GM18498 (cell line): ENCODE measurements around the gene ACKR2.
A peak's percentile ranks its signal among the peaks of the same experiment; 100 is the strongest.

Experiments
- ATAC-seq: cut with Tn5 transposase; IDR thresholded peaks from one replicate; pipeline ENCODE4 v1.9.1; 2021; ENCODE audit warnings: mild to moderate bottlenecking, moderate library complexity; ENCODE audit not compliant: unreplicated experiment

ACKR2 gene

DNA sequence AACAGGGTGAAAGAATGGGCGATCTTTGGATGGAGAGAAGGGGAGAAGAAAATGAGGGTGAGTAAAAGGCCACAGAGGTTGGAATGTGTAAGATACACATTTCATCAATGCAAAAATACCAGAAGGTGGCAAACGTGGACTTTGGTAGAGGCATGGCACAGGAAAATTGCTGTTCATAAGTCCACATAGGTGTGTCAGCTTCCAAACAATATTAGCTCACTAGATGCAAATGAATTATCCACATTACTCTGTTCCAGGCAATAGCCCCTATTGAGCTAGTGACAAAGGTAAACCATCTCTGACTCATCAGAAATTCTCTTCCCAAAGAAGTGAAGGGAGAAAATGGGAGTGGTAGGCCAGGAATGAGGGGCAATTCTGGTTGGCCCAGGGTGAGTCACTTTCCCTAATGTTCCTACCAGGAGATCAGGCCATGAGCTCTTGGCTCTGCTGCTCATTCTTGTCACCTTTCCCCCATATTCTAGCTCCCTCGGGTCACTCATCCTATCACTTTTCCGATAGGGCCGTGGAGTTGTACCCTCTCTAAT is 19.9 kb downstream of the ACKR2 start:
- no peak for ATAC-seq

DNA sequence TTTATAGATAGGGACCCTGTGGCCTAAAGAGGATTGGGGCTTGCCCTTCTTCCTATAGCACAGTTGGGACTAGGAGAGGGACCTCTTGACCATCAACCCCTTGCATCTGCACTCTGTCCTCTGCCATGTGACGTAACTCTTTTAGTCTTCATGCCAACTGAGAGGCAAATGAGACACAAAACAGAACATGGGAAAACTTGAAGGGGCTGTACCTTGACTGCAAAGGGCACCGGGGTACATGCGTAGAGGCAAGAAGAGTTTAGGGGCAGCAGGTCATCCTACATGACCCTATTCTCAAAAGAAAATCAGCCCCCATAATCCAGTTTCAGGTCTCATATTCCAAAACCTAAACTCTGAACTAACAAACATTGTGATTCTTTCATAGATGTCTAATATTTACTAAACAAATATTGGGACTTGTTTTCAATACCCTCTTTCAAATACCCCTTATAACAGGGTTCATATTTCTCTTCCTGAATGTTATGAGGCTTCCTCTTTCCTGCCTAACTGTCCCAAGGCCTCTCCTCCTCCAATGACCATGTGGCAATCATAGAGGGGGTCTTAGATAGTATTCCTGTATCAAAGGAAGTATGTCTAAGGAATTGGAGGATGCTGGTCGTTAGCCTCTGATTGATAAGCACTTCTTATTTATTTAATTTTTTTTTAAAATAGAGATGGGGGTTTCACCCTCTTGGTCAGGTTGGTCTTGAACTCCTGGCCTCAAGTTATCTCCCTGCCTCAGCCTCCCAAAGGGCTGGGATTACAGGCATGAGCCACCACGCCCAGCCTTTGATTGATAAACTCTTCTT is 20.6 kb downstream of the ACKR2 start:
- ATAC-seq: no peak

DNA sequence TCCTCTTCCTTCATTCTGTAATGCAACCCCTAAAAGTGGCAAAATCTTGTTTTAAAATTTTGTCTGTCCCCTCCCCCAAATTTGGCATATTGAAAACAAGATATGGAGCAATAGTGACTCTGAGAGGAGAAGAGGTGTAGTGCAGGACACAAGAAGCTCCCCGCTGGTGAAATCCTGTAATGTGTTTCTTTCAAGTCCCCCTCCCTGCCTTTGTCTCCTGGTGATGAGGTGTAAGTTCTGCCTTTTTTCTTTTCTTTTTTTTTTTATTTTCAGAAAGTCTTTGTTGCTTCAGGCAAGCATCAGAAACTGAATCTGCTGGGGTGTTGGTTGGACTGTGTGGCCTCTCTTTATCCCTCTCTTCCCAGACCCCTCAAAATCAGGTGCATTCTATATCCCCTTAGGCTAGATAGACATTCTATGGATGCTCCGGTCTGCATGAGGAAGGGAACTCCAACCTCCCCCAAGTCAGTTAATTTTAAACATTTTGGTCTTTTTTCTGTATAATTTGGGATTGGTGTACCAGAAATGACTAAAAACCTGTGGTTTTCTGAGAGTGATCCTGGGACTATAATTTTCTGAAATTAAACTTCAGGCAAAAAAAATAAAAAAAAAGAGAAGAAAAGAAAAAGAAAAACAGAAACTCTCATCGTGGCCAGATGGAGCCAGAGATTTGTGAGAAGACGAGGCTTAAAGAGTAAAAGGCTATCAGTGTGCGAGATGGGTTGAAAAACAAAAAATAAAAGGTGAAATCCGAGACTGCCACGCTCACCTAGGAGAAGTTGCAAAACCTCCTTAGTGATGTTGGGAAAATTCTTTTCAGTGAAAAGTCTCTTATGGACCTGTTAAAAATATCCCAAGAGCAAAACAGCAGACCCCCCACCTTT is 21.4 kb downstream of the ACKR2 start:
- no peak for ATAC-seq

DNA sequence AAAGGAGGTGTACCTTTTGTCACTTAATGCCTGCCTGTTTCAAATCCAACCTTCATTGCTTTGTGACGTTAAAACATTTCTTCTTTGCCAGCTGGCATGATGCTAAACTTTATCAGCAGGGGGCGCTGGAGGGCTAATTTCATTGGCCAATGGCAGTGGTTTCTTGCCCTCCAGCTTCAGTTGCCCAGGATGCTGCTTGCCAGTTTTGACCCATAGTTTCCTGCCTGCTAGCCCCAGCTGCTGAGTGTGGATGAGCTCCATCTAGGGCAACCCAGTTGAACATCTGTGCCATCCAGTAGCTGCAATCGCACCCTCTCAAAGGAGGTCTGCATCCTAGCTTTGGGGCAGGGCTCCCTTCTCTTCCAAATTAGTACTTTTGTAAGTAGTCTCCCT is 22.1 kb downstream of the ACKR2 start:
- ATAC-seq: peak; percentile 79

DNA sequence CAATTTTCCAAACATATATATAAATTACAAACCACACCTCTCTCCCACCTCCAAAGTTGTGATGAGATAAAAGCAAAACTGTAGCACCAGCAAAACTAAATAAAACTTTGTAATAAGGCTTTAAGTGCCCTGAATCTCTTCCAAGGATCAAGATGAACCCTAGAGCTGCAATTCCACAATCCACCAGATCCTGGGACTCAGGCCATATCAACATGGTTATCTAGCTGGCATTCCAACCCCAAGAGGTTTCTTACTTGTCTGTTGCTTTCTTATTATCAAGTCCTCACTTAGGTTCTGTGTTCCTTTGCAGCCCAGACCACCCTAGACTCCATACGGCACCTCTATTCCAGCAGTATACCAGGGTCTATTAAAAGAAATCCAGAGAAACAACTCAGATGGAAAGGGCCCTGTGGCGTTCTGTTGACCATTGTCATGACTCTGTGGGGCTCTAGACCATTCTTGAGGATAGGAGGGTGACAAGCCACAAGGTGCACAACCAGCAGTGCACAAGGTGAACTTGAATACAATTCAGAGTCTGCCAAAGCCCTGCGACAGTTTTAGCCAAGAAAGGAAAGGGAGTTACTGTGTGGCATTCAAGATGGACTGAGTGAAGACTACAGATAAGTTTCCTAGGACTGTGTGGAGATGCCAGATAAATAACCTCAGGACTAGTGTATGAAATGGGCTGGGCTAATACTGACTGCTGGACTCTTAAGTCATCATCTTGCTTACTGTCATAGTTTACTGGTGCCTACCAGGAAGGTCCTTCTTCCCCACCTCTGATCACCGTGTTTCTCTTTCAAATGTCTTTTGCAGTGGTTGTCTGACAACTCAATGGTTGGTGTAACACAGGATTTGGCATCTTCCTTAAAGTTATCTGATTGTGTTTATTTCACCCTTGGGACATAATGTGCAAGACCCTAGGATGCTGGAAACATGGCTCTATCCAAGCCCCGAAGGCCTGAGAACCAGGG is 27.2 kb downstream of the ACKR2 start:
- no peak for ATAC-seq

DNA sequence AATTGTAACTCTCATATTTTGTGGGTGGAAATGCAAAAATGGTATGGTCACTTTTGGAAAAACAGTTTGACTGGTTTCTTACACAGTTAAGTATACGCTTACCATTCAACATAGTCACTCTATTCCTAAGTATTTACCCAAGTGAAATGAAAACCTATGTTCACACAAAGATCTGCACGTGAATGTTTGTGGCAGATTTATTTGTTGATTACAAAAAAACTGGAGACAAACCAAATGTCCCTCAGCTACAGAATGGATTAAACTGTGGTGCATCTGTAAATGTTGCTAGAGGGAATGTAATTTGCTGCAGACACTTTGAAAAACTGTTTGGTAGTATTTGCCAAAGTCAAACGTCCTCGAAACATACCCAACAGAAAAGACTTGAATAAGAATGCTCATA is 29.3 kb downstream of the ACKR2 start:
- ATAC-seq: no peak

DNA sequence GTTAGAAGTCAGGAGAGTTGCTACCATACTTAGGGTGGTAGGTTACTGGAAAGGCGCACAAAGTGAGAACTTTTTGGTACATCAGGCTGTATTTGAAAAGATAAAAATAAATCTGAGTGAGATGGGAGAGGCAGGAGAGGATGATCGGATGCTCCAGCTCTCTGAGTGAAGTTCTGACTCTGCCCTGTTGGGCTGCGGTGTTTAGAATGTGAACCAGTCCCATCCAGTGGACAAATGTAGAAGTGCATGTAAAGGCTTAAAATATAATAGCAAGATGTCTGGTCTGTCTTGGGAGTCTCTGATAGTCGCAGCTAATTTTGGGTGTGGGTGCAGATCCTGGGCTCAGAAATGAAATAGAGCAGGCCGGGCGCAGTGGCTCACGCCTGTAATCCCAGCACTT is 30.4 kb downstream of the ACKR2 start:
- peak; percentile 97 for ATAC-seq

DNA sequence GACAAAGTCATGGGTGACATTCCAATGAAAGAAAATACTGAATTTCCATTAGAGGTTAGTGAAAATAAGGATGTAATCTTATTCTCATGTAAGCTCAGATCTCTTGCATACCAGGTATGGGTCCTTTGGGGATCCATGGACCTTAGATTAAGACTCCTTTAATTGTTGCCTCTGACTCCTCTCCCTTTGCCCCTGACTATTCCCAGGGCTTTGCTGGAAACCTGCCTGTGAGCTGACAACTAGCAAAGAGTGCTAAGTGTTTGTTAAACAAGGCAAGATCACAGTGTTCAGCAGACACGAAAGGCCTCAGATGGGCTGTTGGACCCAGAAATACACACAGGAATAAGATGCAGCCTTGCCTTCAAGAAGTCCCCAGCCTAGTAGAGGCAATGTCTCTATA is 32.1 kb downstream of the ACKR2 start:
- ATAC-seq: no peak

DNA sequence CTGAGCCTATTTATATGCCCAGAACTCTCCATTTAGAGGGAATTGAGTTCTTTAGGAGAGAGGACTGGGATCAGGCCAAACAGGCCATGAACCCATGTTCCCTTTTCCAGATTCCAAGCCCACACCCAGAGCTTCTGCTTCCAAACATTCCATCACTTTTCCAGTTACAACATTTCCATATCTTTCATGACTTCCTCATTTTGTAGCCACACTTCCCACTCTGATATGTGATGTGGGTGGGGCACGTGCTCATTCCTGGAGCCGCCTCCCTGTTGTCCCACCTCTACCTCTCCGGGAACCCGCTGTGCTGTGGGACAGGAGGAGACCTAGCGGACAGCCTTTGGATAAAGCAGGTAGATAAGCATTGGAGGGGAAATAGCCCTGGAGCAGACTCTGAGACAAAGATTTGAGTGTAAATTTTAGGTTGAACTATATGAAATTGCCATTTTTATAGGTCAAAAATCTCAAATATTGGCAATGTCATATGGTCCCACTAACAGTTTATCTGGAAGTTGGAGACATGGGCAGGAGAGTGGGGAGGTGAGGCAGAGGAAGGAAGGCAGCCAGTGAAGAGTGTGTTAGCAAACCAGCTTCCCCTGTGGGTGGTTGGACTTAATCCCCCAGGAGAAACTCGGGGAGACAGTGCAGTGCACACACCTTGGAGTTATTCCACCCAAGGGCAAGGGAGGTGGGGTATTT is 34.6 kb downstream of the ACKR2 start:
- ATAC-seq: no peak

DNA sequence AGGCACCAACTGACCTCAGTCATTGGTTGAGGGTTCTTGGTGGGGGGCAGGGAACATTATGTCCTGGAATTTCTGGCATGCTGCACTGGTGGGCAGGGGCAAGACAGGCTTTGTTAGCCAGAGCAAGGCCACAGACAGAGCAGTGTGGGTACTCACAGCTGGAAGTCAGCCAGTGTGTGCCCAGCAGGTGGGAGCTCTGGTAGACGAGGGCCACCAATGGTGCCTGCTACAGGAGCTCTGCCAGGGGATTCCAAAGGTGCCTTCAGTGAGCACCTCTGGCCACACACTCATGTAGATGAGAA is 35.1 kb downstream of the ACKR2 start:
- ATAC-seq: no peak

DNA sequence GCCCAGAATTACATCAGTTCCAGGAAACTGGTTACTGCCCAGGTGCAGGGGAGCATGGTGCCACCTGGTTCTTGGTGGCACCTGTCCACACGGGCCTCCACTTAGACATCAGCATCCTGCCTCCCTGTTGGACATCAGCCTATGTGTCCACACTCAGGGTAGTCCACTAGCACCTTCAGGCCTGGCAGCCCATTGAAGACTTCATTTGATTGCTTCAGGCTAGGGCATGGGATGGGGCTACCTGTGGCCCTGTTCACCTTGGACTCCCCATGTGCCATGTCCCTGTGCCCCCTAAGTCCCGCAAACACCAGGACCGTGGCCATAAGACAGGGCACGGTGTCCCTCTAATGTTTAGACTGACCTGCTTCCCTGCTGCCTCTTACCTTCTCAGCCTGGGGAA is 35.6 kb downstream of the ACKR2 start:
- ATAC-seq: no peak

DNA sequence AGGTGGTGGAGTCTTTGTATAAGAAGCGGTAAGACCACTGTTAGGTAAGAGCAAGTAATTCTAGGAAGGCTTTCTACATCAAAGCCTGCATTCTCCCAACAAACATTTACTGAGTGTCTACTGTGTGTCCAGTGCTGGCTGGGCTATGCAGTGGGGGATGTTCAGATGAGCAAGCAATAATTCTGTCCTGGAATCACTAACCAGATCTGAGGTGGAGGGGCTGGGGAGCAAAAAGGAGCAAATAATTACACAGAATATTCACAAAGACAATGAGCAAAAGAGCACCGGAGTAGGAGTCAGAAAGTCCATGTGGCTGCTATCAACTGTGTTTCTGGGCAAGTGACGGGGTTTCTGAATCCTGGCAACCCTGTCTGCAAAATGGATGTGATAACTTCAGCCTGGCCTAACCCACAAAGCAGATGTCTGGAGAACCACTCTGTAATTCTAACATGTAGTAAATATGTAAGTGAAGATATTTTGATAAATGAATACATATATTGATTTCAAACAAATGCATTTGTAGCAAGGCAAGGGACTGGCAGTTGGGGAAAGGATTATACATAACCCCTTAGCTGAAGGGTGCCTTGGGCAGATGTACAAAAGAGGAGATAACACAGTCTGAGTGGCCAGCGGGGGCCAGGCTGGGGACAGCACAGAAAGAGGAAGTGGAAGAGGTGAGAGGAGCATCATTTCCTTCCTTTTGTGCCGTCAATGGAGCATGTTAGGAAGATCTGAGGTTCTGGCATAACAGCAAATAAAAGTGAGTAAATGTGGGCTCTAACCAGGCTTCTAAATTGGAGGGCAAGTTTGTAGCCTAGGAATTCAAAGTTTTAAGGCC is 37.7 kb downstream of the ACKR2 start:
- peak; percentile 53 for ATAC-seq

DNA sequence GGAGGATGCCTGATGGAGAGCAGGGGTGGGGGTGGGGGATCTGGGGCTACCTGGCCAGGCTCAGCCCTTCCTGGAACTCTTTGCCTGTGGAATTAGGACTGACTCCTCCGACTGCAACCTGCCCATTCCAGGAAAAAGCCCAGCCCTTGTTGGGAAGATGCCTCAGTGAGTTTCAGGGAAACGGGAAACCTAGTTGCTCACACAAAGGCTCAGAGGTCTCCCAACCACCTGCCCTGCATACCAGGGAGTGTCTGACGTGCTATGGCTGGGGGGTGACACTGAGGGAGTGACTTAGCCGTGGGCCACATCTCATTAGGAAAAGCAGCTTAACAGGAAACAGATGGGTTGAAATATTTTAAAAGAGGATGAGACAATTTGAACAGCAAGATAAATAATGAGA is 38.5 kb downstream of the ACKR2 start:
- no peak for ATAC-seq

DNA sequence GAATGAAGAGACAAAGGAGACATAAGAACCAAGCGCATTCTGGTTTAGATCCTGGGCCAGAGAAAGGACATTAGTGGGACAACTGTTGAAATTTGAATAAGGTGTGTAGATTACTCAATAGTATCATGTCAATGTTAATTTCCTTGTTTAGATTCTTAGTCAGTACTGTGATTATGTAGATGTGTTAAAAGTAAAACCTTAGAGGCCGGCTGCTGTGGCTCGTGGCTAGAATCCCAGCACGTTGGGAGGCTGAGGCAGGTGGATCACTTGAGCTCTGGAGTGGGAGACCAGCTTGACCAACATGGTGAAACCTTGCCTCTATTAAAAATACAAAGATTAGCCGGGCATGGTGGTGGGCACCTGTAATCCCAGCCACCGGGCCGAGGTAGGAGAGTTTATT is 39.8 kb downstream of the ACKR2 start:
- ATAC-seq: no peak

DNA sequence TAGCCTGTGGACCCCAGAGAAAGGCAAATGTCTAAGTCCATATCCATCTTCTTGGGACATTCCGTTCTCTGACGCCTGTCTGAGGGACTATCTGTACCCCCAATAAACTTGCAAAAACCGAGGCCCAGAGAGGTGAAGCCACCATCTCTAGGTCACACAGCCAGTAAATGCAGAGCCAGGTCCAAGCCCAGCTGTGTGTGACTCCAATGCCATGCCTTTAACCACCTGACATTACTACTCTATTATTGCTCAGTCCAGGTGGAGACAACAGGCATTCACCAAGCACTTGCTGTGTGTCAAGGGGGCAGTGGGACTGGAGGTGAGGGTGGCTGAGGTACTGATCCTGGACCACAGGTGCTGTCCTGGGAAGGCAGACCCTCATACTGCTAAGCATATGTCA is 41.0 kb downstream of the ACKR2 start:
- no peak for ATAC-seq

DNA sequence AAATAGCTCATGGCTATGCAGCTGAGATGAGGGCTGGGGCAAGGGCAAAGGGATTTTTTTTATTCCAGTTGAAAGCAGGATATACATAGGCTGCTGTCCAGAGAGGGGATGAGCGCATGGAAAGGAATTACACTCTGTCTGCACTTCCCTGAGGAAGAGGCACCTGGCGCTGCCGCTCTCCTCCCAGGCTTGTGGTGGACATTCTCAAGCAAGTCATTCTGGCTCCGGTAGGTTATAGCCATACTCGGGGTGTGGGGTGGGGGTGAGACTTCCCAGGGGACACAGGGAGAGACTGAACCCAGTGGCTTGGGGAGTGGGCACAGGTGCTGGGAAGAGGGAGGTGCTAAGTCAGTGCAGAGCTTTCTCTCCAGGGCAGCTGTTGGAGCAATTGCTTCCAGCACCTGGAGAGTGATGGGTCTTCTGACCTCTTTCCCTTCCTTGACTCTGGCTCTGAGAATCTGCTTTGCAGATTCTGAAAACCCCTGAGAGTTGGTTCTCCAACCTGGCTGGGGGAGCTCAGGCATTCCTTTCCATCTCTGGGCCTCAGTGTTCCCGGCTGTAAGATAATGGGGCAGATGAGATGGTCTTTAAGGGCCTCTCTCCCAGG is 42.1 kb downstream of the ACKR2 start:
- ATAC-seq: no peak

DNA sequence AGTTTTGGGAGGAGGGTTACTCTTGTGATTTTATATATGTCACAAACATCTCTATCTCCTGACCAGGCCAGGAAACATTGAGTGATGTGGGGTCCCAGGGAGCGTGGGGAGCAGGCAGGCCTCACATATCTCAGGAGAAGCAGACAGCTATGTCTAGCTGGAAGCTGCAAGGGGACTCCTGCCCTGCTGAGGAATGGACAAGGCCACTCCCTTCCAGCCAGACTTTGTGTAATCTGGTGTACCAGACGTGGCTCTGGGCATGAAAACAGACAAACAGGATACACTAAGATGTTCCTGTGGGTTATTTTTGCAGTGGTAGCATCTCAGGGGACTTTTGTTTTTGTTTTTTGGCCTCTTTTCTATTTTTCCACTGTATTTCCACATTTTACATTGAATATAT is 43.2 kb downstream of the ACKR2 start:
- ATAC-seq: no peak

DNA sequence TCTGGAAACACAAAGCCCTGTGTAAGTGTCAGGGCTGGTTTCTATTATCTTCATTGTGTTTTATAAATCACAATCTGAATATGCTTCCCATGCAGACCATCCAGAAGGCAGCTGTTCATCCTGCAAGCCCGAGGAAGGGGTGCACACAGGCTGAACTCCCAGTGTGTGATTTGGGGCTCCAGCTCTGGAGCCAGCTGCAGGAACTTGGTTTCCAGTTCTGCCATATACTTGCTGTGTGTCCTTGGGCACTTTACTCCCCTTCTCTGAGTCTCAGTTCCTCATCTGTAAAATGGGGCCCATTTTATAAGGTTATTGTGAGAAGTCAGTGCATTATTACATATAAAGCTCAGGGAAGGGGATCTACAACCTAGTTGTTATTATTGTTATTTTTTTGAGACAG is 43.8 kb downstream of the ACKR2 start:
- ATAC-seq: no peak

DNA sequence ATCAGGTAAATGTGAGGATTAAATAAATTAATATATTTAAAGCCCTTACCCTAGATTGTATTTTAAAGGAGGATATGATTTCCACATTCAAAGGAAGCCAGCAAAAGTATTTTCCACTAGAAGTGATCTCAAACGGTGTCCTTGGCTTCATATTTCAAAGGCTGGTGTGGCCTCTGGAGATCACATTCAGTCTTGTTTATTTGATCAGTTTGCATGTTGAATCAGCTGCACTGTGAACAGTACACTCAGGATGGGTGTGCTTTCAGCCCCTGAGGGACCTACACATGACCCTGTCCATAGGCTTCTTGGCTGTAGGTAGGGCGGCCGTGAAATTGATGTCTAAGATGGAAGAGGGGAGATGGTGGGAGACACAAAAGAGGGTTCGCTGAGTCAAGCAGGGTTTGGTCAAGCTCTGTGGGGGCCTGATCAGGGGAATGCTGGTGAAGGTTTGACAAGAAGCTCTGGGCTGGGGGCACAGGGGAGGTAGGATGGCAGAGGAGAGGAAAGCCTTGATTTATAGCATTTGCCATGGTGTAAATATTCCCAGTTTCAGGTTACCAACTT is 44.6 kb downstream of the ACKR2 start:
- no peak for ATAC-seq
